Erythroblast (primary cell): ENCODE results near the gene ASPM.

Experiments
- GATA1 ChIP-seq: IDR thresholded peaks from 2 replicates; pipeline ENCODE4 v1.6.1; 2011; ENCODE audit warnings: low read depth, mild to moderate bottlenecking, control low read depth, low read length, moderate library complexity
- POLR2A ChIP-seq: IDR thresholded peaks from 2 replicates; pipeline ENCODE4 v1.6.1; 2011; ENCODE audit warnings: mild to moderate bottlenecking, low read length

DNA sequence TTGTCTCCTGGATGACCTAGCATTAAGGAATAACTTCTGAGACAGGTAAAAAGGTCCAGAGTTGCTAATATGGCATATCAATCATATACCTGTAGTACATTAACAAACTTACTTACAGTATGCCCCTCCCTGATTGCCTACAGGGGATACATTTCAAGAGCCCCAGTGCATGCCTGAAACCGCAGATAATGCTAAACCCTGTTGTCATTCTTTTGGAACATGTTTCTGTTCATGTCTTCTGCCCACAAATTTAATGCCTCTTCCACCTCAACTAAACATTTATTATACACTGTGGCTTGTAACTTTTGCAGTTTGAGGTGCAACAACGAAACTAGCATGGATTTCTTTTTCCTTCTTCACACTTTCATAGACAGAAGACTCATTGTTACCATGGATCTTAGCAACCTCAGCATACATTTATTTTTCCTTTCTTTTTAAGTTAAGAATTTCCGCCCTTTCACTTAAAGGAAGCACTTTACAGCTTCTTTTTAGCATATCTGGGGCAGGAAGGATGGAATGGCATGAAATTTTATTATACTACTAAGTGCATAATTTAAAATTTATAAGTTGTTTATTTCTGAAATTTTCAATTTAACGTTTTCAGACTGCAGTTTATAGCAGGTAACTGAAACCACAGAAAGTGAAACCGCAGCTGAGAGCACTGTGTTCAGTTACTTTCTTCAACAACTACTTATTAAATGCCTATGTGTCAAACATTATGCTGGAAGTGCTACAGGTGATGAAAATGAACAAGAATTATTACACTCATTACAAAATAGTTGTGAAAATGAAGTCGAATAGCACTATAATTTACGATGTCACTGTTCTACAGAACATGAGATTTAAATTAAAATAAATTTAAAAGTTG, 104.7 kb downstream of the ASPM start:
- TF ChIP-seq POLR2A (no peak), GATA1 (no peak)
